ENCODE measurements around the gene GSE1. TPM values are rescaled to one million over a fixed set of nuclear protein-coding genes. Genes with fewer than 3 reads are reported as not detected.

The GSE1 gene
- total and polyA plus RNA-seq, 2 of the 13 experiments (the other 11 are each of a cell fraction or from before 2014, with no cell fraction given), result 16.1 to 31.2 TPM

- H3K4me2 ChIP-seq (ENCODE audit: low read depth, low read length), result no peak overlapping the region
- no peak overlapping the region for H3K9ac ChIP-seq (ENCODE audit: insufficient read depth, low read depth, low read length)
- no peak for DNase-seq (ENCODE audit: low spot score)
- H3K27me3 ChIP-seq (ENCODE audit: control insufficient read depth in 1 of 2, insufficient read depth in 2 of 2, low read length in 2 of 2), result peaks cover 6 to 16% of the 10 kb centered on the region in 2 experiments; a peak in 4 of 5 replicates
- H3K36me3 ChIP-seq (replicated peaks in 1 of 2; ENCODE audit: control insufficient read depth in 1 of 2, insufficient read depth in 2 of 2, low read length in 2 of 2), result no peaks in the 10 kb centered on the region
- H4K20me1 ChIP-seq (ENCODE audit: insufficient read depth, low read length), result no peaks in the 10 kb centered on the region
- H3K4me1 ChIP-seq (ENCODE audit: insufficient read depth, low read length), result no peaks in the 10 kb centered on the region
- FAIRE-seq, result no peak
- in situ Hi-C loops (cut with HindIII; ENCODE audit: extremely low pct_ligation_motif_present, low pct_unique_long_range_greater_than_20kb), result no loop called here
- H3K4me3 ChIP-seq (replicated peaks in 1 of 3; ENCODE audit: insufficient read depth in 1 of 3, low read depth in 2 of 3, low read length in 3 of 3), result no peak overlapping the region
- H3K9me3 ChIP-seq (ENCODE audit: low read length), result peaks cover 7% of the 10 kb centered on the region
- TF ChIP-seq HMG20A (CRISPR knock-in tag; IDR thresholded peaks at IDR 0.05; ENCODE audit: borderline replicate concordance), result no peak
- TF ChIP-seq ZNF768 (CRISPR knock-in tag; IDR thresholded peaks at IDR 0.05), result peak; percentile 95
- 65% methylated on average over 6 of the region's 6 CpGs for WGBS (ENCODE audit: low lambda C conversion rate)
- BruUV-seq (replicated peaks), result no TSS peak
- ATAC-seq, result no peak
- no peaks in the 10 kb centered on the region for H3K79me2 ChIP-seq (ENCODE audit: insufficient read depth, low read length)
- H3K27ac ChIP-seq (ENCODE audit: extremely low read length, insufficient read depth, low read length), result no peak overlapping the region
- H2AFZ ChIP-seq (ENCODE audit: low read length), result no peak overlapping the region
- intact Hi-C loops (cut with micrococcal nuclease; ENCODE audit: unreplicated experiment), result no loop called here
- CTCF ChIA-PET (ENCODE audit: low intra/inter-chr PET ratio, low total read pairs), result no interaction called here
- POLR2A ChIA-PET, result no interaction called here
These were observed 95.2 kb downstream of the GSE1 start for GRCh38 chr16:85708338-85708737.

- Histone ChIP-seq H3K27ac (ENCODE audit: extremely low read length, insufficient read depth, low read length) (no peak overlapping the region), H3K36me3 (replicated peaks in 1 of 2; ENCODE audit: control insufficient read depth in 1 of 2, insufficient read depth in 2 of 2, low read length in 2 of 2) (no peaks in the 10 kb centered on the region), H3K4me1 (ENCODE audit: insufficient read depth, low read length) (no peaks in the 10 kb centered on the region), H3K9me3 (ENCODE audit: low read length) (peaks cover 7% of the 10 kb centered on the region), H3K27me3 (ENCODE audit: control insufficient read depth in 1 of 2, insufficient read depth in 2 of 2, low read length in 2 of 2) (peaks cover 6 to 13% of the 10 kb centered on the region in 2 experiments; a peak in 3 of 5 replicates), H3K79me2 (ENCODE audit: insufficient read depth, low read length) (no peaks in the 10 kb centered on the region), H3K4me3 (replicated peaks in 1 of 3; ENCODE audit: insufficient read depth in 1 of 3, low read depth in 2 of 3, low read length in 3 of 3) (no peak overlapping the region), H3K9ac (ENCODE audit: insufficient read depth, low read depth, low read length) (no peak overlapping the region), H4K20me1 (ENCODE audit: insufficient read depth, low read length) (no peaks in the 10 kb centered on the region), H3K4me2 (ENCODE audit: low read depth, low read length) (no peak overlapping the region), H2AFZ (ENCODE audit: low read length) (no peak overlapping the region)
- ChIA-PET CTCF (ENCODE audit: low intra/inter-chr PET ratio, low total read pairs) (no interaction called here), POLR2A (no interaction called here)
- no peak for TF ChIP-seq TEAD3 (CRISPR knock-in tag; optimal IDR thresholded peaks at IDR 0.05; ENCODE audit: borderline replicate concordance)
- TF ChIP-seq STAG1 (CRISPR knock-in tag; IDR thresholded peaks at IDR 0.05), result peak; percentile 21; the same call in 1 of the 2 replicates
- in situ Hi-C loops (cut with HindIII; ENCODE audit: extremely low pct_ligation_motif_present, low pct_unique_long_range_greater_than_20kb) (no loop called here), intact Hi-C loops (cut with micrococcal nuclease; ENCODE audit: unreplicated experiment) (loop anchor here (10.0 kb wide), 1 partner anchor 315 kb away; no protein-coding TSS in a partner anchor)
- BruUV-seq (replicated peaks), result no TSS peak
- DNase-seq (ENCODE audit: low spot score) (no peak), FAIRE-seq (no peak), ATAC-seq (no peak)
- 78% methylated on average over 45 of the region's 53 CpGs for WGBS (ENCODE audit: low lambda C conversion rate)
These were observed 96.9 kb downstream of the GSE1 start for GRCh38 chr16:85709766-85710585.
